ENCODE data around the gene THBS2. TPM values are rescaled to one million over a fixed set of nuclear protein-coding genes. Genes with fewer than 3 reads are reported as not detected.

Gene THBS2
- total and polyA plus RNA-seq, 10 of the 15 experiments (the other 5 are each of a cell fraction or from before 2014, with no cell fraction given) = 0.07 to 0.10 TPM; not detected in 8

DNA sequence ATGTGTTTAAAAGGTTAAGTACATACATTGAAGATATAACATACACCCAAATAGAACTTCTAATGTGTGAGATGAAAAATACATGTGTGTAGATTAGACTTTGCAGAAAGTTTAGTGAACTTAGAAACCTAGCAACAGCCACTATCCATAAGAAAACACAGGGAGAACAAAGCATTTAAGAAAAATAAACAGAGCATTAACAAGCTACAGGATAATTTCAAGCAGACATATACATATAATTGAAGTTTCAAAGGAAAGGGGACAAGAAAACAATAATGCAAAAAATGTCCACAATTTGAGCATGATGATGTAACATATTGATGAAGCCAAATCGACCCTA, 18.2 kb upstream of the THBS2 start:
- FAIRE-seq = no peak

More for the DNA sequence above, 18.2 kb upstream of the THBS2 start:
- POLR2A ChIA-PET = no interaction called here
- in situ Hi-C loops (cut with MboI) (no loop called here), intact Hi-C loops (cut with micrococcal nuclease; ENCODE audit: unreplicated experiment) (no loop called here)
- Histone ChIP-seq H4K20me1 (ENCODE audit: control insufficient read depth, insufficient read depth) (no peaks in the 10 kb centered on the region), H3K4me2 (ENCODE audit: control insufficient read depth, insufficient read depth) (no peak overlapping the region), H3K27me3 (replicated peaks in 1 of 2; ENCODE audit: control insufficient read depth in 2 of 2, insufficient read depth in 2 of 2, low read length in 1 of 2) (no peaks in the 10 kb centered on the region), H3K27ac (ENCODE audit: control insufficient read depth, insufficient read depth) (no peak overlapping the region), H3K79me2 (ENCODE audit: control insufficient read depth, insufficient read depth, low read length) (no peaks in the 10 kb centered on the region), H3K4me1 (ENCODE audit: control insufficient read depth, insufficient read depth, low read length) (no peaks in the 10 kb centered on the region), H2AFZ (ENCODE audit: control insufficient read depth, low read depth, low read length) (no peak overlapping the region), H3K4me3 (no peak overlapping the region), H3K9ac (ENCODE audit: control insufficient read depth, insufficient read depth, low read length) (no peak overlapping the region), H3K9me3 (replicated peaks; ENCODE audit: control insufficient read depth, insufficient read depth, low read length) (no peaks in the 10 kb centered on the region), H3K36me3 (ENCODE audit: control insufficient read depth in 2 of 2, insufficient read depth in 2 of 2, low read length in 1 of 2) (no peaks in the 10 kb centered on the region)
- TF ChIP-seq HDAC2 (IDR thresholded peaks at IDR 0.05) = no peak
- TF ChIP-seq SPI1 (IDR thresholded peaks at IDR 0.05; ENCODE audit: borderline replicate concordance, insufficient read depth, low read depth, low read length) = no peak
- no peak for TF ChIP-seq NFIC (IDR thresholded peaks at IDR 0.05; ENCODE audit: low read depth, low read length)
- TF ChIP-seq, protein P1, sequence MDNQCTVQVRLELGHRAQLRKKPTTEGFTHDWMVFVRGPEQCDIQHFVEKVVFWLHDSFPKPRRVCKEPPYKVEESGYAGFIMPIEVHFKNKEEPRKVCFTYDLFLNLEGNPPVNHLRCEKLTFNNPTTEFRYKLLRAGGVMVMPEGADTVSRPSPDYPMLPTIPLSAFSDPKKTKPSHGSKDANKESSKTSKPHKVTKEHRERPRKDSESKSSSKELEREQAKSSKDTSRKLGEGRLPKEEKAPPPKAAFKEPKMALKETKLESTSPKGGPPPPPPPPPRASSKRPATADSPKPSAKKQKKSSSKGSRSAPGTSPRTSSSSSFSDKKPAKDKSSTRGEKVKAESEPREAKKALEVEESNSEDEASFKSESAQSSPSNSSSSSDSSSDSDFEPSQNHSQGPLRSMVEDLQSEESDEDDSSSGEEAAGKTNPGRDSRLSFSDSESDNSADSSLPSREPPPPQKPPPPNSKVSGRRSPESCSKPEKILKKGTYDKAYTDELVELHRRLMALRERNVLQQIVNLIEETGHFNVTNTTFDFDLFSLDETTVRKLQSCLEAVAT (IDR thresholded peaks at IDR 0.05) = no peak
- no peak for TF ChIP-seq CHD2 (IDR thresholded peaks at IDR 0.05; ENCODE audit: borderline replicate concordance, low read depth, low read length)
- TF ChIP-seq MXI1 (IDR thresholded peaks at IDR 0.05; ENCODE audit: low read depth, low read length) = no peak
- no peak for TF ChIP-seq ZNF622 (IDR thresholded peaks at IDR 0.05)
- TF ChIP-seq EED (IDR thresholded peaks at IDR 0.05; ENCODE audit: low read depth) = no peak
- no peak for TF ChIP-seq REST (IDR thresholded peaks at IDR 0.05; ENCODE audit: low read depth, low read length)
- no peak for TF ChIP-seq ATF7 (IDR thresholded peaks at IDR 0.05; ENCODE audit: low read depth)
- no peak for TF ChIP-seq IRF5 (IDR thresholded peaks at IDR 0.05; ENCODE audit: borderline replicate concordance)
- TF ChIP-seq SREBF1 (IDR thresholded peaks at IDR 0.05; ENCODE audit: low read length) = no peak
- no peak for TF ChIP-seq SIX5 (IDR thresholded peaks at IDR 0.05; ENCODE audit: low read depth, low read length, severe bottlenecking)
- CTCF ChIA-PET = no interaction called here
- SMC1A ChIA-PET (ENCODE audit: uncharacterized antibody, unreplicated experiment) = no interaction called here
- ATAC-seq (no peak), DNase-seq (ENCODE audit: low read depth, low spot score) (no peak)
- BruUV-seq (replicated peaks) = no TSS peak
- RAD21 ChIA-PET (ENCODE audit: unreplicated experiment) = no interaction called here
- 0% methylated on average over 1 of the region's 1 CpG for WGBS (ENCODE audit: insufficient coverage, insufficient replicate concordance, low lambda C conversion rate, missing lambda C conversion rate)

Data from GM12878 (cell line).